HFF-Myc (cell line): ENCODE measurements around the gene BRD1.

Experiments used
- DNase-seq: peaks from one replicate; pipeline ENCODE4 v3.0.0-alpha.2; 2011; ENCODE audit warnings: low read depth; ENCODE audit errors: extremely low read depth
- H3K4me3 ChIP-seq: replicated peaks from 2 replicates; pipeline ENCODE4 v1.5.1; 2011; ENCODE audit warnings: low read depth, mild to moderate bottlenecking, control low read depth, low read length
- TF ChIP-seq, protein P1 (sequence below): IDR thresholded peaks from 2 replicates; pipeline ENCODE4 v1.5.1; 2012; ENCODE audit warnings: mild to moderate bottlenecking, low read depth, low read length, control low read depth; ENCODE audit errors: missing control alignments

BRD1 gene

DNA sequence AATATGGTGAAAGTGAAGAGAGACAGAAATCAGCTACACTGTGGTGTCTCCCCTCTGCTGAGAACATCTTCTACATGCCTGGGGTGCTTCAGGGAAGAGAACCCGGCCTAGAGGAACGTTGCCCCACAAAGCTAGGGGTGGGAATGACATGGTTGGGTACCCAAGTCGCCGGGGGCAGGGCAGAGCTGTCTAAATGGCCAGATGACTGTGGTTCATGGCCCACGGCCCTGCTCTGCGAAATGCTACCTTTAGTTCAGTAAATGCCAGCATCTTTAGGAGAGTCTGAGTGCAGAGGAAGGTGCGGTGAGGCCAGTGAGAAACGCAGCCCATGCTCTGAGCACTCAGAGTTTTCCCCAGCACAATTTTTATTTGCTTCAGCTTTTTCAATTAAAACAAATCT, 12.8 kb downstream of the BRD1 start:
- H3K4me3 ChIP-seq, result no peak overlapping the region
- TF ChIP-seq, protein P1, sequence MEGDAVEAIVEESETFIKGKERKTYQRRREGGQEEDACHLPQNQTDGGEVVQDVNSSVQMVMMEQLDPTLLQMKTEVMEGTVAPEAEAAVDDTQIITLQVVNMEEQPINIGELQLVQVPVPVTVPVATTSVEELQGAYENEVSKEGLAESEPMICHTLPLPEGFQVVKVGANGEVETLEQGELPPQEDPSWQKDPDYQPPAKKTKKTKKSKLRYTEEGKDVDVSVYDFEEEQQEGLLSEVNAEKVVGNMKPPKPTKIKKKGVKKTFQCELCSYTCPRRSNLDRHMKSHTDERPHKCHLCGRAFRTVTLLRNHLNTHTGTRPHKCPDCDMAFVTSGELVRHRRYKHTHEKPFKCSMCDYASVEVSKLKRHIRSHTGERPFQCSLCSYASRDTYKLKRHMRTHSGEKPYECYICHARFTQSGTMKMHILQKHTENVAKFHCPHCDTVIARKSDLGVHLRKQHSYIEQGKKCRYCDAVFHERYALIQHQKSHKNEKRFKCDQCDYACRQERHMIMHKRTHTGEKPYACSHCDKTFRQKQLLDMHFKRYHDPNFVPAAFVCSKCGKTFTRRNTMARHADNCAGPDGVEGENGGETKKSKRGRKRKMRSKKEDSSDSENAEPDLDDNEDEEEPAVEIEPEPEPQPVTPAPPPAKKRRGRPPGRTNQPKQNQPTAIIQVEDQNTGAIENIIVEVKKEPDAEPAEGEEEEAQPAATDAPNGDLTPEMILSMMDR, result no peak
- no peak for DNase-seq

DNA sequence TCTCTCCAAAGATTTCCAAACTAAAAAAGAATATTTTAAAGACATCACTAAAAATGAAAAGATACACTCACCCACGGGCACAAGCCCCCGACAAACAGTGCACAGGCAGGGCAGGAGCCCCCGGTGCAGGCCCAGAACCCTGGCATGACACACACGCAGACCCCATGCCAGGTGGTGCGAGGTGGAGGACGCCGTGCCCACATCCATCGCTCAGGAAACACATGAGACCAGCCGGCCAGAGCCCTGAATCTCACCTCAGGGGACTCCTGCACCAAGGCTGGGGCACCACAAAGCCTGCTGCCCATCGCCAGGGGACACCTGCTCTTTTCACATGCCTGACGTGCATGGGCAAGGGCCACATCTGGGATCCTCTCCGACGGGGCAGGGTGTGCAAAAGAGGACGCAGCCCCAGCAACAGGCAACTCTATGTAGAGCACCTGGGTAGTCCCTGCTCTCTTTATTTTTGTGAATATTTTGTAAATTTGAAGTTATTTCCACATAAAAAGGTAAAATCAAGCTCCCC, 13.4 kb downstream of the BRD1 start:
- TF ChIP-seq, protein P1, result no peak
- DNase-seq, result no peak
- H3K4me3 ChIP-seq, result no peak overlapping the region

DNA sequence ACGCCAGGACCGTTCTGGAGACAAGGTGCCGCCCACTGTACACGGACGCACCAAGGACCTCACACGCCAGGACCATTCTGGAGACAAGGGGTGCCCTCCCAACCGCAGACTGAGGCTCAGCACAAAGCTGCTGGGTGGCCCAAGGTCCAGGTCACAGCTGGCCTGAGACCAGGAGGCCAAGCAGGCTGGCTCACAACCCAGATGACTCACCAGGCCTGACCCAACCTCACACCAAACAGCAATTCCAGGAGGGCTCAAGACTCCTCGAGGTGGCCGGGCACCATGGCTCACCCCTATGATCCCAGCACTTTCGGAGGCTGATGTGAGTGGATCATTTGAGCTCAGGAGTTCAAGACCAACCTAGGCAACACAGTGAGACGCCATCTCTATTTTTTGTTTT, 14.8 kb downstream of the BRD1 start:
- no peak for DNase-seq
- no peak overlapping the region for H3K4me3 ChIP-seq
- TF ChIP-seq, protein P1, result no peak

DNA sequence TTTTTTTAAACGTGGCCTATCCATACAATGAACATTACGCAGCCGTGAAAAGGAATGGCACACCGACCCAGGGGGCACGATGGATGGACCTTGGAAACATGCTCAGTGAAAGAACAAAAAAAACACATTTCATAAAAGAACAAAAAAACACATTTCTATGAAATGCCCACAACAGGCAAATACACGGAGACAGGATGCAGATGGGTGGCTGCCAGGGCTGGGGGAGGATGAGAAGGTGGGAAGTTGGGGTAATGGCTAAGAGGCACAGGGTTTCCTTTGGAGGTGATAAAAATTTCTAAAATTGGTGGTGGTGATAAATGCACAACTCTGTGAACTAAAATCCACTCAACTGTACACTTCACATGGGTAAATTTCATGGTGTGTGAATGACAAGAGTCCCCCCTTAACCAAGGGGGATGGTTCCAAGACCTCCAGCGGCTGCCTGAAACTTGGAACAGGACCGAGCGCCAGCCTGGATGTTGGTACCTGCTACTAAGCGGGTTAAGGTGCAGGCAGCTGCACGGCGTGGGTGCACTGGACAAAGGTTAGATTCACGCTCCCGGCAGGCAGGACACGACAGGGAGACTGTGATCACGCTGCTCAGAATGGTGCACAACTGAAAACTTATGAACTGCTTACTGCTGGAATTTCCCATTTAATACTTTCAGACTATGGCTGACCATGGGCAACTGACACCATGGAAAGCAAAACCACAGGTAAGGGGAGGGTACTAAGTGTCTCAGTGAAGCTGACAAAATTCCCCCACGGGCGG, 16.5 kb downstream of the BRD1 start:
- no peak overlapping the region for H3K4me3 ChIP-seq
- TF ChIP-seq, protein P1, result no peak
- DNase-seq, result no peak

DNA sequence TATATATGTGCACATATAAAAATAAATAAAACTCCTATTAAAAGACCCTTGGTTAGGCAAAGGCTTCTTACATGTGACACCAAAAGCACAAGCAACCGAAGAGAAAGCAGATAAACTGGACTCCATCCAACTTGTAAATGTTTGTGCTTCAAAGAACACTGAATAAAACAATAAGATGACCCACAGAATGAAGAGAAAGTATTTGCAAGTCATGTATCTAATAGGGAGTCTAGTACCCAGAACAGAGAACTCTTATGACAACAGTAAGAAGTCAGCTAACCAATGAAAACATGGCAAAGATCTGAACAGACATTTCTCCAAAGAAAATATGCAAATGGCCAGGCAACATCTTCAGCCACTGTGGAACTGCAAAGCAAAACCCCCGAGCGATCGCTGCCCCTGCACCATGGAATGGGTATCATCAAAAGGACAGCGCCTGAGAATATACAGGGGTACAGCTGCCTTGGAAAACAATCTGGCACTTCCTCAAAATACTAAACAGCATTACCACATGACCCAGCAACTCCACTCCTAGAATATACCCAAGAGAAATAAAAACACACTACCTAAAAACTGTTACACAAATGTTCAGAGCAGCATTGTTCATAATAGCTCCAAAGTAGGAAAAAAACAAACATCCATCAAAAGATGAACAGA, 17.2 kb downstream of the BRD1 start:
- TF ChIP-seq, protein P1, result no peak
- no peak for DNase-seq
- H3K4me3 ChIP-seq, result no peak overlapping the region

DNA sequence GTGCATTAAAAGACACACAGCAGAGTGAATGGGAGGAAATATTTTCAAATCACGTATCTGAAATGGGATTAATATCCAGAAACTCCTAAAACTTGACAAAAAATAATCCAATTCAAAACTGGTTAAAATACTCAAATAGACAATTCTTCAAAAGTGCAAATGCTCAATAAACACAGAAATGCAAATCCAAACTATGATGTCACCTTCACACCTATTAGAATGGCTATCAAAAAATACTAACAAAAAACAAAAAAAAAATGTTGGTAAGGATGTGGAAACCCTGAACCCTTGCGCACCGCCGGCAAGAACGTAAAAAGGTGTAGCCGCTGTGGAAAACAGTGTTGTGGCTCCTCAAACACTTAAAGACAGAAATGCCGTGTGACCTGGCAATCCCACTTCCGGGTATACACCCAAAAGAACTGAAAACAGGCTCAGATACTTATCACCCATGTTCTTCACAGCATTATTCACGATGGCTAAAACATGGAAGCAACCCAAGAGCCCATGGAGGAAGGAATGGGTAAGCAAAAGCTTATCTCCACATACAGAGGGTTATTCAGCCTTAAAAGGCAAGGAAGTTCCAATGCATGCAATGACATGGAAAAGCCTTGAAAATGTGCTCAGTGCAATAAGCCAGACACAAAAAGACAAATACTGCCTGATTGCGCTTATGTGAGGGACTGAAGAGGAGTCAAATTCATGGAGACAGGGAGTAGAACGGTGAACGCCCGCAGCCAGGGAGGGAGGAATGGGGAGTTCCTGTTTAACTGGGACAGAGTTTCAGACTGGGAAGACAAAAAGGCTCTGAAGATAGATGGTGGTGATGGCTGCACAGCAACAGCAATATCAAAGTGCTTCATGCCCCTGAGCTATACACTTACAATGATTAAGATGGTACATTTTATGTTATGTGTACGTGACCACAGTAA, 19.6 kb downstream of the BRD1 start:
- TF ChIP-seq, protein P1, result no peak
- DNase-seq, result no peak
- no peak overlapping the region for H3K4me3 ChIP-seq
